Gastrocnemius medialis (tissue), 4 donors: ENCODE results near the gene LARP4B. TPM values are rescaled to one million over a fixed set of nuclear protein-coding genes. Genes with fewer than 3 reads are reported as not detected.

ENCODE experiments used
- ATAC-seq, 2 donors: fragments of 150-250 bp; one replicate each; pipeline ENCODE4 v1.9.1; 2016
- DNase-seq, 2 donors: peaks; one replicate each; pipeline ENCODE4 v3.0.0-alpha.2; 2019
- H3K27ac ChIP-seq, 4 donors: fragments of 200-600 bp; sonication (generic); 1 replicate in 1 of 4; 2 replicates in 3 of 4; pipeline ENCODE4 v1.5.1; 2016 to 2018; ENCODE audit warnings: mild to moderate bottlenecking in 2 of 4, moderate library complexity in 1 of 4
- H3K27me3 ChIP-seq, 3 donors: fragments of 200-600 bp; sonication (generic) in 2 of 3; 1 replicate in 1 of 3; 2 replicates in 2 of 3; pipeline versions ENCODE4 v1.5.1 to v1.6.0; 2016 to 2019; ENCODE audit warnings: mild to moderate bottlenecking in 1 of 3, moderate library complexity in 1 of 3
- H3K36me3 ChIP-seq, 2 donors: fragments of 200-600 bp; sonication (generic) in 1 of 2; one replicate each; pipeline ENCODE4 v1.5.1; 2017 to 2018
- H3K4me1 ChIP-seq, 2 donors: fragments of 200-600 bp; sonication (generic) in 1 of 2; one replicate each; pipeline ENCODE4 v1.5.1; 2016 to 2017; ENCODE audit warnings: mild to moderate bottlenecking in 2 of 2
- H3K4me3 ChIP-seq, 4 donors: fragments of 200-600 bp; sonication (generic) in 3 of 4; 1 replicate in 1 of 4; 2 replicates in 3 of 4; pipeline ENCODE4 v1.5.1; 2016 to 2019; ENCODE audit warnings: mild to moderate bottlenecking in 2 of 4
- H3K9me3 ChIP-seq, 3 donors: fragments of 200-600 bp; sonication (generic) in 2 of 3; 1 replicate in 1 of 3; 2 replicates in 2 of 3; pipeline ENCODE4 v1.5.1; 2016 to 2019
- CTCF ChIP-seq, 5 experiments: fragments of 450-650 bp in 3 of 5; fragments of 200-600 bp in 2 of 5; sonication (generic) in 2 of 5; IDR thresholded peaks in 4 of 5; conservative IDR thresholded peaks in 1 of 5; 1 replicate in 4 of 5; 2 replicates in 1 of 5; pipeline ENCODE4 v1.5.1; 2016 to 2019; ENCODE audit warnings: antibody characterized with exemption in 5 of 5, mild to moderate bottlenecking in 3 of 5, moderate library complexity in 3 of 5
- POLR2A ChIP-seq, 2 donors: fragments of 450-650 bp; IDR thresholded peaks; one replicate each; pipeline ENCODE4 v1.6.1; 2017; ENCODE audit warnings: antibody characterized with exemption in 2 of 2, mild to moderate bottlenecking in 2 of 2, moderate library complexity in 2 of 2
- in situ Hi-C, 4 donors: fragments of 200-750 bp; cut with MboI; loops; one replicate each; pipeline versions ENCODE4 v1.15.0 to v1.8.0; 2017; ENCODE audit warnings: low sequenced_read_pairs in 4 of 4
- intact Hi-C: fragments of 100-400 bp; cut with DNase I; formaldehyde crosslinking; loops from one replicate; pipeline ENCODE4 v1.15.1; 2023; ENCODE audit warnings: low total_unique reads
- total RNA-seq, 4 donors: library from RNA; depleted of rRNA; stranded (reverse); fragments of >200 nt; gene quantifications; one replicate each; pipeline versions ENCODE4 v1.1.0 to v1.2.3, GENCODE V29; 2016

The LARP4B gene
- total RNA-seq, 4 donors from 2014 or later = 29.7 to 45.6 (median 40.0) TPM

GRCh38 chr10:785089-785860 lies 146.2 kb downstream of the LARP4B start:
- Histone ChIP-seq H3K36me3 (no peaks in the 10 kb centered on the region), H3K4me1 (peaks cover 3 to 25% of the 10 kb centered on the region in 2 donors), H3K27ac (peak overlapping the region in 1 of 4 donors; percentile 42), H3K4me3 (peak overlapping the region; percentile 43 to 64 (median 54)), H3K9me3 (no peaks in the 10 kb centered on the region), H3K27me3 (no peaks in the 10 kb centered on the region)
- in situ Hi-C loops = loop anchor here in 3 of 4 donors (25.0 kb wide), 2 partner anchors 198 to 273 kb away; no protein-coding TSS in a partner anchor
- intact Hi-C loops = loop anchor here (5.0 kb wide), 2 partner anchors 98 to 193 kb away; partner anchors contain the start of gene DIP2C
- DNase-seq = no peak
- ATAC-seq = peak in 1 of 2 donors; percentile 5
- TF ChIP-seq POLR2A (IDR thresholded peaks at IDR 0.05) = no peak
- TF ChIP-seq CTCF (IDR thresholded peaks at IDR 0.05 in 4 of 5, conservative IDR thresholded peaks at IDR 0.05 in 1 of 5) = no peak

- ATAC-seq = peak; percentile 63 to 76
Observed at GRCh38 chr10:784403-785088, 147.0 kb downstream of the LARP4B start.

GRCh38 chr10:782751-783648 lies 148.5 kb downstream of the LARP4B start:
- peaks cover 0 to 10% of the 10 kb centered on the region in 2 donors for H3K4me1 ChIP-seq
- ATAC-seq = no peak
- no peak for DNase-seq
- H3K4me3 ChIP-seq = no peak overlapping the region
- no peaks in the 10 kb centered on the region for H3K36me3 ChIP-seq
- in situ Hi-C loops = loop anchor here in 3 of 4 donors (25.0 kb wide), 2 partner anchors 196 to 271 kb away; no protein-coding TSS in a partner anchor
- no peak overlapping the region for H3K27ac ChIP-seq
- no peaks in the 10 kb centered on the region for H3K9me3 ChIP-seq
- TF ChIP-seq CTCF (IDR thresholded peaks at IDR 0.05 in 4 of 5, conservative IDR thresholded peaks at IDR 0.05 in 1 of 5) (no peak), POLR2A (IDR thresholded peaks at IDR 0.05) (no peak)
- no peaks in the 10 kb centered on the region for H3K27me3 ChIP-seq
- intact Hi-C loops = no loop called here

More at GRCh38 chr10:784403-785088, 147.0 kb downstream of the LARP4B start:
- in situ Hi-C loops = loop anchor here in 3 of 4 donors (25.0 kb wide), 2 partner anchors 197 to 272 kb away; no protein-coding TSS in a partner anchor
- Histone ChIP-seq H3K27ac (peak overlapping the region in 1 of 4 donors; percentile 42), H3K27me3 (no peaks in the 10 kb centered on the region), H3K9me3 (no peaks in the 10 kb centered on the region), H3K36me3 (no peaks in the 10 kb centered on the region), H3K4me1 (peaks cover 3 to 19% of the 10 kb centered on the region in 2 donors), H3K4me3 (peak overlapping the region; percentile 43 to 64 (median 54))
- TF ChIP-seq POLR2A (IDR thresholded peaks at IDR 0.05) (no peak), CTCF (IDR thresholded peaks at IDR 0.05 in 4 of 5, conservative IDR thresholded peaks at IDR 0.05 in 1 of 5) (no peak)
- peak; percentile 43 to 61 for DNase-seq
- intact Hi-C loops = loop anchor here (5.0 kb wide), 2 partner anchors 97 to 192 kb away; partner anchors contain the start of gene DIP2C
